PC-3 (cell line): ENCODE data around the gene REEP6.

Experiments
- EZH2 ChIP-seq: fragments of 300-600 bp; sonication (generic); IDR thresholded peaks from one replicate; pipeline ENCODE4 v1.6.1; 2017; ENCODE audit warnings: antibody characterized with exemption, mild to moderate bottlenecking, low read length; ENCODE audit not compliant: unreplicated experiment
- EZH2phosphoT487 ChIP-seq: fragments of 300-600 bp; sonication (generic); IDR thresholded peaks from 2 replicates; pipeline ENCODE4 v1.6.1; 2018; ENCODE audit warnings: mild to moderate bottlenecking, antibody characterized with exemption, low read length, borderline replicate concordance
- TF ChIP-seq, protein P1 (sequence below): fragments of 300-600 bp; sonication (generic); conservative IDR thresholded peaks from 2 replicates; pipeline ENCODE4 v1.5.1; 2017; ENCODE audit warnings: antibody characterized with exemption, low read depth, mild to moderate bottlenecking, low read length

DNA sequence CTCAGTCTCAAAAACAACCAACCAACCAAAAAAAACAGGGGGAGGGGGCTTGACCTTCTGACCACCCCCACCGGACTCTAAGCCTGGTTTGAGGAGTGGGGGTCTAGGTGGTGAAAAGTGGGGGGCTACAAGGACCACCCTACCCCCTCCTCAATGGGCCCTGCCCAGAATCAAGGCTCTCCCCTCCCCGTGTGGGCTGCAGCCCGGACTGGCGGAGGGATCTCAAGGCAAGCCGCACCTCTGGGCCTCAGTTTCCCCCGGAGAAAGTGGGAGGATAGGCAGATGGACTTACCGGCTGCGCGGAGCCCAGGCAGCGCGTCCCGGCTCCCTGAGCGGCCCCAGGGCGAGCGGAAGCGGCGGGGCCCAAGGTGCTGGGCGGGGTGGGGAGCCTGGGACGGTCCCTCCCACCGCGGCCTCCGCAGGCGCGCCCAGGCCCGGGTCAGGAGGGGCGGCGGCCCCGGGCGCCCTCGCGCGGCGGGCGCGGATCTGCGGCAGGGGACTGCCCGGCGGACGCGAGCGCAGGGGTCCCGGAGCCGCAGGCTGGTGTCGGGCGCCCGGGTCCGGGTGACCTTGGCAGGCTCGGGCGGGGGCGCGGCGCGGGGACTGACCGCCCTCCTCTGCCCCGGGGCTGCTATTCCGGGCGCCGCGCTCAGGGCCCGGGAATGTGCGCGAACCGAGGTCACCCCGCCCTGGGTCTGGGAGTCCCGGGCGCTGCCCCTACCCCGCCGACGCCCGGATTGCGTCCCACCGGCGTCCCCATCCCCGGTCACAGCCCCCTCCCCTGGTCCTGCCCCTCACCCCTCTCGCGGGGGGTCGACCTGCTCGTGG lies 21.9 kb downstream of the REEP6 start, which contains the start of gene ADAMTSL5:
- TF ChIP-seq, protein P1, sequence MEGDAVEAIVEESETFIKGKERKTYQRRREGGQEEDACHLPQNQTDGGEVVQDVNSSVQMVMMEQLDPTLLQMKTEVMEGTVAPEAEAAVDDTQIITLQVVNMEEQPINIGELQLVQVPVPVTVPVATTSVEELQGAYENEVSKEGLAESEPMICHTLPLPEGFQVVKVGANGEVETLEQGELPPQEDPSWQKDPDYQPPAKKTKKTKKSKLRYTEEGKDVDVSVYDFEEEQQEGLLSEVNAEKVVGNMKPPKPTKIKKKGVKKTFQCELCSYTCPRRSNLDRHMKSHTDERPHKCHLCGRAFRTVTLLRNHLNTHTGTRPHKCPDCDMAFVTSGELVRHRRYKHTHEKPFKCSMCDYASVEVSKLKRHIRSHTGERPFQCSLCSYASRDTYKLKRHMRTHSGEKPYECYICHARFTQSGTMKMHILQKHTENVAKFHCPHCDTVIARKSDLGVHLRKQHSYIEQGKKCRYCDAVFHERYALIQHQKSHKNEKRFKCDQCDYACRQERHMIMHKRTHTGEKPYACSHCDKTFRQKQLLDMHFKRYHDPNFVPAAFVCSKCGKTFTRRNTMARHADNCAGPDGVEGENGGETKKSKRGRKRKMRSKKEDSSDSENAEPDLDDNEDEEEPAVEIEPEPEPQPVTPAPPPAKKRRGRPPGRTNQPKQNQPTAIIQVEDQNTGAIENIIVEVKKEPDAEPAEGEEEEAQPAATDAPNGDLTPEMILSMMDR: no peak
- TF ChIP-seq EZH2 (no peak), EZH2phosphoT487 (no peak)
